Measurements from ENCODE around the gene CACNA1S. TPM values are rescaled to one million over a fixed set of nuclear protein-coding genes. Genes with fewer than 3 reads are reported as not detected.

CACNA1S gene
- total RNA-seq, 2 experiments from 2014 or later, result not detected

DNA sequence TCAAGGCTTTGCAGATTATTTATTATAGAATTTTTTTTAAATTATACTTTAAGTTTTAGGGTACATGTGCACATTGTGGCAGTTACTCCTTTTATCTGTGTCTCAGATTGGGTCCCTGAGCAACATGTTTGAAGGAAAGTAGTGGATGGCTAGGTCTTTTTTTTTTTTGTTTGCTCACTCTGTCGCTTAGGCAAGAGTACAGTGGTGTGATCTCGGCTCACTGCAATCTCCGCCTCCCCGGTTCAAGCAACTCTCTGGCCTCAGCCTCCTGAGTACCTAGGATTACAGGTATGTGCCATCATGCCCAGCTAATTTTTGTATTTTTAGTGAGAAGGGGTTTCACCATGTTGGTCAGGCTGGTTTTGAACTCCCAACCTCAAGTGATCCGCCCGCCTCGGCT, 49.1 kb downstream of the CACNA1S start:
- CTCF ChIA-PET (ENCODE audit: unreplicated experiment), result no interaction called here

DNA sequence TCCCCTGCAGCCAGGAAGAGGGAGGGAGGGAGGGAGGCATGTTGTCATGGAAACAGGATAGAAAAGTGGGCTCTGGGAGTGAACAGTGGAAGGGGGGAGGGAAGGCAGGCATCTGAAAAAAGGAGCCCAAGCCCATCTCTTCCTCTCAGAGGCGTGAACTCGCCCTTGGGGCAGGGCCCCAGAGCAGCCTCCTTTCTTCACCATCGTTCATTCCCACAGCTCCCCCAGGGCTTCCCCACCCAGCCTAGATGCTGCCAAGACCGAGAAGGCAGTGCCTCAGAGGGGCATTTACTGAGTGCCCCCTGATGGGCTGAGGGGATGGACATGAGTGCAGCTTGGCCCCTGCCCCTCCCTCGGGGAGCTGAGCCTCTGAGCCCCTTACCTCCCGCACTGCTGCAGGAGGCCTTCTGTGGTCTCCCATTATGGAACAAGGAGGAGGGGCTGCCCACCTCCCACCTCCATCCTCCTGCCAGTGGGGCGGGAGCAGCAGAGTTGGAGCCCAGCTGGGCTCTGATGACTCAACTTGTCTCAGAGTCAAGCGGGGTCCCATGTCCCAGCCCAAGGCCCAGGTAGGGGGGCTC, 49.6 kb downstream of the CACNA1S start:
- no peak overlapping the region for H3K4me3 ChIP-seq (ENCODE audit: low read depth, low read length, poor library complexity, severe bottlenecking)
- CTCF ChIA-PET (ENCODE audit: unreplicated experiment), result no interaction called here
- H4K20me1 ChIP-seq (ENCODE audit: insufficient read depth, low read length), result no peaks in the 10 kb centered on the region
- no peak for TF ChIP-seq EZH2phosphoT487 (IDR thresholded peaks at IDR 0.05; ENCODE audit: borderline replicate concordance, low read depth, low read length)
- TF ChIP-seq, protein P1, sequence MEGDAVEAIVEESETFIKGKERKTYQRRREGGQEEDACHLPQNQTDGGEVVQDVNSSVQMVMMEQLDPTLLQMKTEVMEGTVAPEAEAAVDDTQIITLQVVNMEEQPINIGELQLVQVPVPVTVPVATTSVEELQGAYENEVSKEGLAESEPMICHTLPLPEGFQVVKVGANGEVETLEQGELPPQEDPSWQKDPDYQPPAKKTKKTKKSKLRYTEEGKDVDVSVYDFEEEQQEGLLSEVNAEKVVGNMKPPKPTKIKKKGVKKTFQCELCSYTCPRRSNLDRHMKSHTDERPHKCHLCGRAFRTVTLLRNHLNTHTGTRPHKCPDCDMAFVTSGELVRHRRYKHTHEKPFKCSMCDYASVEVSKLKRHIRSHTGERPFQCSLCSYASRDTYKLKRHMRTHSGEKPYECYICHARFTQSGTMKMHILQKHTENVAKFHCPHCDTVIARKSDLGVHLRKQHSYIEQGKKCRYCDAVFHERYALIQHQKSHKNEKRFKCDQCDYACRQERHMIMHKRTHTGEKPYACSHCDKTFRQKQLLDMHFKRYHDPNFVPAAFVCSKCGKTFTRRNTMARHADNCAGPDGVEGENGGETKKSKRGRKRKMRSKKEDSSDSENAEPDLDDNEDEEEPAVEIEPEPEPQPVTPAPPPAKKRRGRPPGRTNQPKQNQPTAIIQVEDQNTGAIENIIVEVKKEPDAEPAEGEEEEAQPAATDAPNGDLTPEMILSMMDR (conservative IDR thresholded peaks at IDR 0.05; ENCODE audit: low read length), result no peak
- no peaks in the 10 kb centered on the region for H3K4me1 ChIP-seq (ENCODE audit: insufficient read depth, low read length, poor library complexity, severe bottlenecking)
- POLR2A ChIA-PET, result no interaction called here
- BruUV-seq (replicated peaks), result no TSS peak
- no peaks in the 10 kb centered on the region for H3K36me3 ChIP-seq (ENCODE audit: insufficient read depth, low read length)
- DNase-seq (ENCODE audit: low spot score), result no peak
- no peaks in the 10 kb centered on the region for H3K79me2 ChIP-seq (ENCODE audit: insufficient read depth, low read depth, low read length)
- H2AFZ ChIP-seq (ENCODE audit: low read length), result no peak overlapping the region
- no peaks in the 10 kb centered on the region for H3K9me2 ChIP-seq (ENCODE audit: insufficient read depth, low read length)
- intact Hi-C loops (cut with micrococcal nuclease; ENCODE audit: unreplicated experiment), result no loop called here
- H3K4me2 ChIP-seq (ENCODE audit: low read length), result no peak overlapping the region
- H3K9me3 ChIP-seq (ENCODE audit: low read length), result no peaks in the 10 kb centered on the region
- no peak overlapping the region for H3K27ac ChIP-seq (ENCODE audit: low read depth, low read length, poor library complexity, severe bottlenecking)

More for the DNA sequence above, 49.1 kb downstream of the CACNA1S start:
- Histone ChIP-seq H3K9me3 (ENCODE audit: low read length) (no peaks in the 10 kb centered on the region), H3K4me1 (ENCODE audit: insufficient read depth, low read length, poor library complexity, severe bottlenecking) (no peaks in the 10 kb centered on the region), H4K20me1 (ENCODE audit: insufficient read depth, low read length) (no peaks in the 10 kb centered on the region), H3K36me3 (ENCODE audit: insufficient read depth, low read length) (no peaks in the 10 kb centered on the region), H3K79me2 (ENCODE audit: insufficient read depth, low read depth, low read length) (no peaks in the 10 kb centered on the region), H2AFZ (ENCODE audit: low read length) (no peak overlapping the region), H3K9me2 (ENCODE audit: insufficient read depth, low read length) (no peaks in the 10 kb centered on the region), H3K4me2 (ENCODE audit: low read length) (no peak overlapping the region), H3K4me3 (ENCODE audit: low read depth, low read length, poor library complexity, severe bottlenecking) (no peak overlapping the region), H3K27ac (ENCODE audit: low read depth, low read length, poor library complexity, severe bottlenecking) (no peak overlapping the region)
- no peak for DNase-seq (ENCODE audit: low spot score)
- POLR2A ChIA-PET, result interaction anchor here (0.7 kb wide), 1 partner anchor 57 kb away, joined by 3 read pairs; no protein-coding TSS in a partner anchor
- intact Hi-C loops (cut with micrococcal nuclease; ENCODE audit: unreplicated experiment), result no loop called here
- TF ChIP-seq EZH2phosphoT487 (IDR thresholded peaks at IDR 0.05; ENCODE audit: borderline replicate concordance, low read depth, low read length), result no peak
- TF ChIP-seq, protein P1 (conservative IDR thresholded peaks at IDR 0.05; ENCODE audit: low read length), result no peak
- BruUV-seq (replicated peaks), result no TSS peak

DNA sequence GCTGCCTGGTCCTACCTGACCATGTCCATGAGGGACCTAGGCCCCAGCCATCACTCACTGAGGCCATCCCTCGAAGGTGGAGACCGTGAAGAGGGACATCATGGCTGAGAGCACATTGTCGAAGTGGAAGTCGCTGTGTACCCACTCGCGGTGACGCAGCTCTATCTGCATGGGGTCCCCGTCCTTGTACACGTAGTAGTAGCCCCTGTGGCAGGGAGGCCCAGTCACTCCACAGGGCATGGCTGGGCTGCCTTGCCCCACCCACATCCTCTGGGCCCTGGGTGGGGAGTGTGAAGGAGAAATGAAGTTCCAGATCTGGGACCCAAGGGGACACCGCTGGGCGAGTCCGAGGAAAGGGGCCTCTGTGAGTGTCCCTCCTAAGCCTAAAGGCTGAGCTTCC, 50.3 kb downstream of the CACNA1S start:
- H3K4me1 ChIP-seq (ENCODE audit: insufficient read depth, low read length, poor library complexity, severe bottlenecking), result no peaks in the 10 kb centered on the region
- no peak overlapping the region for H2AFZ ChIP-seq (ENCODE audit: low read length)
- no peak overlapping the region for H3K4me3 ChIP-seq (ENCODE audit: low read depth, low read length, poor library complexity, severe bottlenecking)
- no peaks in the 10 kb centered on the region for H4K20me1 ChIP-seq (ENCODE audit: insufficient read depth, low read length)
- POLR2A ChIA-PET, result no interaction called here
- H3K9me2 ChIP-seq (ENCODE audit: insufficient read depth, low read length), result no peaks in the 10 kb centered on the region
- BruUV-seq (replicated peaks), result no TSS peak
- CTCF ChIA-PET (ENCODE audit: unreplicated experiment), result no interaction called here
- H3K4me2 ChIP-seq (ENCODE audit: low read length), result no peak overlapping the region
- DNase-seq (ENCODE audit: low spot score), result no peak
- H3K27ac ChIP-seq (ENCODE audit: low read depth, low read length, poor library complexity, severe bottlenecking), result no peak overlapping the region
- H3K79me2 ChIP-seq (ENCODE audit: insufficient read depth, low read depth, low read length), result no peaks in the 10 kb centered on the region
- intact Hi-C loops (cut with micrococcal nuclease; ENCODE audit: unreplicated experiment), result no loop called here
- H3K36me3 ChIP-seq (ENCODE audit: insufficient read depth, low read length), result no peaks in the 10 kb centered on the region
- no peak for TF ChIP-seq EZH2phosphoT487 (IDR thresholded peaks at IDR 0.05; ENCODE audit: borderline replicate concordance, low read depth, low read length)
- TF ChIP-seq, protein P1 (conservative IDR thresholded peaks at IDR 0.05; ENCODE audit: low read length), result no peak
- H3K9me3 ChIP-seq (ENCODE audit: low read length), result no peaks in the 10 kb centered on the region
